GM23338 (cell line): ENCODE measurements around the gene RPL3. TPM values are rescaled to one million over a fixed set of nuclear protein-coding genes. Genes with fewer than 3 reads are reported as not detected.

ENCODE experiments used
- ATAC-seq: fragments of 200-7000 bp; cut with Tn5 transposase; 3 replicates; pipeline ENCODE4 v1.9.1; 2020
- DNase-seq: peaks from one replicate; pipeline ENCODE4 v3.0.0-alpha.2; 2015; ENCODE audit warnings: low spot score
- H2AFZ ChIP-seq: fragments of 200-600 bp; sonication (generic); 2 replicates; pipeline ENCODE4 v1.8.0; 2016; ENCODE audit warnings: antibody characterized with exemption, mild to moderate bottlenecking, moderate library complexity
- H3F3A ChIP-seq: fragments of 200-600 bp; sonication (generic); replicated peaks from 2 replicates; pipeline ENCODE4 v1.8.0; 2017; ENCODE audit warnings: antibody characterized with exemption, mixed run types, low read depth
- H3K27ac ChIP-seq: fragments of 200-600 bp; sonication (generic); 2 replicates; pipeline ENCODE4 v1.6.1; 2016; ENCODE audit warnings: low read depth
- H3K27me3 ChIP-seq: fragments of 200-600 bp; sonication (generic); 2 replicates; pipeline ENCODE4 v1.8.0; 2016; ENCODE audit warnings: mild to moderate bottlenecking, mixed run types, moderate library complexity; ENCODE audit not compliant: insufficient read depth
- H3K36me3 ChIP-seq: fragments of 200-600 bp; sonication (generic); 2 replicates; pipeline ENCODE4 v1.8.0; 2016; ENCODE audit warnings: mild to moderate bottlenecking; ENCODE audit not compliant: insufficient read depth
- H3K4me1 ChIP-seq: fragments of 200-600 bp; sonication (generic); 2 replicates; pipeline ENCODE4 v1.8.0; 2016; ENCODE audit warnings: mild to moderate bottlenecking, moderate library complexity; ENCODE audit not compliant: insufficient read depth
- H3K4me2 ChIP-seq: fragments of 200-600 bp; sonication (generic); 2 replicates; pipeline ENCODE4 v1.7.1; 2017; ENCODE audit warnings: mixed run types
- H3K4me3 ChIP-seq: fragments of 200-600 bp; sonication (generic); 2 replicates; pipeline ENCODE4 v1.6.1; 2016; ENCODE audit warnings: mixed run types
- H3K79me2 ChIP-seq: fragments of 200-600 bp; sonication (generic); replicated peaks from 2 replicates; pipeline ENCODE4 v1.8.0; 2017; ENCODE audit warnings: mild to moderate bottlenecking; ENCODE audit not compliant: insufficient read depth
- H3K9me2 ChIP-seq: fragments of 200-600 bp; sonication (generic); 2 replicates; pipeline ENCODE4 v1.8.0; 2017; ENCODE audit not compliant: insufficient read depth
- H4K20me1 ChIP-seq: fragments of 200-600 bp; sonication (generic); replicated peaks from 2 replicates; pipeline ENCODE4 v1.8.0; 2017; ENCODE audit warnings: mild to moderate bottlenecking; ENCODE audit not compliant: insufficient read depth
- H3K27ac Mint-ChIP-seq: 2 replicates; pipeline ENCODE4 v1.8.0; 2020; ENCODE audit warnings: inconsistent platforms, mild to moderate bottlenecking, moderate library complexity, mixed read lengths
- H3K27me3 Mint-ChIP-seq: 3 replicates; pipeline ENCODE4 v1.8.0; 2022; ENCODE audit warnings: low read depth, mild to moderate bottlenecking, moderate library complexity, mixed read lengths, inconsistent platforms; ENCODE audit not compliant: insufficient read depth, poor library complexity
- H3K36me3 Mint-ChIP-seq: 3 replicates; pipeline ENCODE4 v1.8.0; 2021; ENCODE audit warnings: low read depth, mild to moderate bottlenecking, inconsistent platforms, moderate library complexity, mixed read lengths
- H3K4me1 Mint-ChIP-seq: 3 replicates; pipeline ENCODE4 v1.8.0; 2020; ENCODE audit warnings: mild to moderate bottlenecking, inconsistent platforms, mixed read lengths
- H3K4me3 Mint-ChIP-seq: 3 replicates; pipeline ENCODE4 v1.8.0; 2021; ENCODE audit warnings: moderate library complexity, mild to moderate bottlenecking, inconsistent platforms, mixed read lengths
- H3K9me3 Mint-ChIP-seq: 3 replicates; pipeline ENCODE4 v1.8.0; 2020; ENCODE audit warnings: moderate library complexity, mild to moderate bottlenecking, inconsistent platforms, mixed read lengths
- CREB1 ChIP-seq: fragments of 250-450 bp; sonication (Bioruptor Pico); IDR thresholded peaks from 2 replicates; pipeline ENCODE4 v1.5.0; 2020; ENCODE audit warnings: low read depth, mild to moderate bottlenecking, moderate library complexity
- EZH2 ChIP-seq: fragments of 200-600 bp; sonication (generic); IDR thresholded peaks from one replicate; pipeline ENCODE4 v1.8.0; 2017; ENCODE audit warnings: antibody characterized with exemption, mild to moderate bottlenecking, low read depth; ENCODE audit not compliant: unreplicated experiment
- EZH2phosphoT487 ChIP-seq: fragments of 200-600 bp; sonication (generic); IDR thresholded peaks from one replicate; pipeline ENCODE4 v1.8.1; 2018; ENCODE audit warnings: antibody characterized with exemption; ENCODE audit not compliant: unreplicated experiment
- JUNB ChIP-seq: IDR thresholded peaks from one replicate; pipeline ENCODE4 v1.6.1; 2016; ENCODE audit warnings: antibody characterized with exemption; ENCODE audit not compliant: unreplicated experiment
- NANOG ChIP-seq: IDR thresholded peaks from 2 replicates; pipeline ENCODE4 v1.6.1; 2016; ENCODE audit warnings: antibody characterized with exemption, borderline replicate concordance
- POLR2AphosphoS5 ChIP-seq: IDR thresholded peaks from 2 replicates; pipeline ENCODE4 v1.6.1; 2016; ENCODE audit warnings: antibody characterized with exemption, low read depth
- STAT1 ChIP-seq: IDR thresholded peaks from one replicate; pipeline ENCODE4 v1.6.1; 2016; ENCODE audit warnings: antibody characterized with exemption; ENCODE audit not compliant: unreplicated experiment
- ZNF114 ChIP-seq: fragments of 250-450 bp; sonication (Bioruptor Pico); IDR thresholded peaks from 2 replicates; pipeline ENCODE4 v1.5.0; 2020; ENCODE audit warnings: mild to moderate bottlenecking, moderate library complexity
- ZNF331 ChIP-seq: fragments of 250-450 bp; sonication (Bioruptor Pico); IDR thresholded peaks from 2 replicates; pipeline ENCODE4 v1.5.0; 2020; ENCODE audit warnings: low read depth, mild to moderate bottlenecking, moderate library complexity
- polyA plus RNA-seq: library from polyadenylated mRNA; unstranded; fragments of >200 nt; fragmentation: Nextera tagmentation; extraction: Ambion mirVana; gene quantifications from 2 replicates; pipeline ENCODE4 v1.2.1, GENCODE V29; 2016
- total RNA-seq: library from RNA; depleted of rRNA; stranded (reverse); fragments of >200 nt; shearing (Covaris generic); gene quantifications from 2 replicates; pipeline ENCODE4 v1.2.3, GENCODE V29; 2014
- TF ChIP-seq, protein P1 (sequence below): fragments of 250-450 bp; sonication (Bioruptor Pico); IDR thresholded peaks from 2 replicates; pipeline ENCODE4 v1.5.0; 2020; ENCODE audit warnings: mild to moderate bottlenecking, moderate library complexity
- TF ChIP-seq, protein P2 (sequence below): IDR thresholded peaks from one replicate; pipeline ENCODE4 v1.6.1; 2018; ENCODE audit warnings: antibody characterized with exemption; ENCODE audit not compliant: unreplicated experiment
- TF ChIP-seq, protein P3 (sequence below), 2 experiments: fragments of 200-600 bp in 1 of 2; sonication (generic) in 1 of 2; conservative IDR thresholded peaks; 2 replicates each; pipeline versions ENCODE4 v1.5.1 to v1.6.1; 2016 to 2017; ENCODE audit warnings: antibody characterized with exemption in 2 of 2, low read depth in 2 of 2, mild to moderate bottlenecking in 2 of 2, moderate library complexity in 1 of 2
- TF ChIP-seq, protein P4 (sequence below): IDR thresholded peaks from 2 replicates; pipeline ENCODE4 v1.6.1; 2016; ENCODE audit warnings: antibody characterized with exemption

The RPL3 gene
- total and polyA plus RNA-seq, 2 experiments from 2014 or later = 1,983 to 3,244 TPM

DNA sequence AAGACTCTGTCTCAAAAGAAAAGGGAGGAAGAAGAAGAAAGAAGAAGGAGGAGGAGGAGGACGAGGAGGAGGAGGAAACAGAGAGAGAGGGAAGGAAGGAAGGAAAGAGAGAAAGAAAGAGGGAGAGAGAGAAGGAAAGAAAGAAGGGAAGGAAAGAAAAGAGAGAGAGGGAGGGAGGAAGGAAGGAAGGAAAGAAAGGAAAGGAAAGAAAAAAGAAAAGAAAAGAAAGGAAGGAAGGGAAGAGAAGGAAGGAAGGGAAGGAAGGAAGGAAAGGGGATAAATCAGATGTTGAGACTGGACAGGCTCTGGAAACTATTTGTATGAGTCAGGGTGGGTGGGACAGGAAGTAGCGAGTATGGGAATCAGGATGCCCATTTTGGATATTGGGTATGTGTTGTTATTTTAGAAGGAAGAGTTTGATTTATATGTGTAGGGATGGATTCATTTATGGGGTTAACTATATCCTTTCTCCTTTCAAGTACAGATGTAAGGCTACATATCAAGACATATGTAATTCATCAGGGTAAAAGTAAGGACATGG is 6.0 kb upstream of the RPL3 start:
- H3K9me3 Mint-ChIP-seq = no peaks in the 10 kb centered on the region
- Histone ChIP-seq H3K4me2 (no peak overlapping the region), H3K4me3 (no peak overlapping the region), H3K27me3 (no peaks in the 10 kb centered on the region), H3K9me2 (no peaks in the 10 kb centered on the region), H3K4me1 (no peaks in the 10 kb centered on the region), H3K27ac (no peak overlapping the region), H3F3A (peaks cover 3% of the 10 kb centered on the region), H3K36me3 (no peaks in the 10 kb centered on the region), H2AFZ (no peak overlapping the region), H3K79me2 (no peaks in the 10 kb centered on the region), H4K20me1 (no peaks in the 10 kb centered on the region)
- no peak overlapping the region for H3K27ac Mint-ChIP-seq
- peaks cover 3% of the 10 kb centered on the region; the same call in 1 of the 3 replicates for H3K4me1 Mint-ChIP-seq
- H3K27me3 Mint-ChIP-seq = peaks cover 15% of the 10 kb centered on the region
- DNase-seq (no peak), ATAC-seq (no peak)
- H3K36me3 Mint-ChIP-seq = no peaks in the 10 kb centered on the region
- no peak overlapping the region for H3K4me3 Mint-ChIP-seq
- TF ChIP-seq, protein P1, sequence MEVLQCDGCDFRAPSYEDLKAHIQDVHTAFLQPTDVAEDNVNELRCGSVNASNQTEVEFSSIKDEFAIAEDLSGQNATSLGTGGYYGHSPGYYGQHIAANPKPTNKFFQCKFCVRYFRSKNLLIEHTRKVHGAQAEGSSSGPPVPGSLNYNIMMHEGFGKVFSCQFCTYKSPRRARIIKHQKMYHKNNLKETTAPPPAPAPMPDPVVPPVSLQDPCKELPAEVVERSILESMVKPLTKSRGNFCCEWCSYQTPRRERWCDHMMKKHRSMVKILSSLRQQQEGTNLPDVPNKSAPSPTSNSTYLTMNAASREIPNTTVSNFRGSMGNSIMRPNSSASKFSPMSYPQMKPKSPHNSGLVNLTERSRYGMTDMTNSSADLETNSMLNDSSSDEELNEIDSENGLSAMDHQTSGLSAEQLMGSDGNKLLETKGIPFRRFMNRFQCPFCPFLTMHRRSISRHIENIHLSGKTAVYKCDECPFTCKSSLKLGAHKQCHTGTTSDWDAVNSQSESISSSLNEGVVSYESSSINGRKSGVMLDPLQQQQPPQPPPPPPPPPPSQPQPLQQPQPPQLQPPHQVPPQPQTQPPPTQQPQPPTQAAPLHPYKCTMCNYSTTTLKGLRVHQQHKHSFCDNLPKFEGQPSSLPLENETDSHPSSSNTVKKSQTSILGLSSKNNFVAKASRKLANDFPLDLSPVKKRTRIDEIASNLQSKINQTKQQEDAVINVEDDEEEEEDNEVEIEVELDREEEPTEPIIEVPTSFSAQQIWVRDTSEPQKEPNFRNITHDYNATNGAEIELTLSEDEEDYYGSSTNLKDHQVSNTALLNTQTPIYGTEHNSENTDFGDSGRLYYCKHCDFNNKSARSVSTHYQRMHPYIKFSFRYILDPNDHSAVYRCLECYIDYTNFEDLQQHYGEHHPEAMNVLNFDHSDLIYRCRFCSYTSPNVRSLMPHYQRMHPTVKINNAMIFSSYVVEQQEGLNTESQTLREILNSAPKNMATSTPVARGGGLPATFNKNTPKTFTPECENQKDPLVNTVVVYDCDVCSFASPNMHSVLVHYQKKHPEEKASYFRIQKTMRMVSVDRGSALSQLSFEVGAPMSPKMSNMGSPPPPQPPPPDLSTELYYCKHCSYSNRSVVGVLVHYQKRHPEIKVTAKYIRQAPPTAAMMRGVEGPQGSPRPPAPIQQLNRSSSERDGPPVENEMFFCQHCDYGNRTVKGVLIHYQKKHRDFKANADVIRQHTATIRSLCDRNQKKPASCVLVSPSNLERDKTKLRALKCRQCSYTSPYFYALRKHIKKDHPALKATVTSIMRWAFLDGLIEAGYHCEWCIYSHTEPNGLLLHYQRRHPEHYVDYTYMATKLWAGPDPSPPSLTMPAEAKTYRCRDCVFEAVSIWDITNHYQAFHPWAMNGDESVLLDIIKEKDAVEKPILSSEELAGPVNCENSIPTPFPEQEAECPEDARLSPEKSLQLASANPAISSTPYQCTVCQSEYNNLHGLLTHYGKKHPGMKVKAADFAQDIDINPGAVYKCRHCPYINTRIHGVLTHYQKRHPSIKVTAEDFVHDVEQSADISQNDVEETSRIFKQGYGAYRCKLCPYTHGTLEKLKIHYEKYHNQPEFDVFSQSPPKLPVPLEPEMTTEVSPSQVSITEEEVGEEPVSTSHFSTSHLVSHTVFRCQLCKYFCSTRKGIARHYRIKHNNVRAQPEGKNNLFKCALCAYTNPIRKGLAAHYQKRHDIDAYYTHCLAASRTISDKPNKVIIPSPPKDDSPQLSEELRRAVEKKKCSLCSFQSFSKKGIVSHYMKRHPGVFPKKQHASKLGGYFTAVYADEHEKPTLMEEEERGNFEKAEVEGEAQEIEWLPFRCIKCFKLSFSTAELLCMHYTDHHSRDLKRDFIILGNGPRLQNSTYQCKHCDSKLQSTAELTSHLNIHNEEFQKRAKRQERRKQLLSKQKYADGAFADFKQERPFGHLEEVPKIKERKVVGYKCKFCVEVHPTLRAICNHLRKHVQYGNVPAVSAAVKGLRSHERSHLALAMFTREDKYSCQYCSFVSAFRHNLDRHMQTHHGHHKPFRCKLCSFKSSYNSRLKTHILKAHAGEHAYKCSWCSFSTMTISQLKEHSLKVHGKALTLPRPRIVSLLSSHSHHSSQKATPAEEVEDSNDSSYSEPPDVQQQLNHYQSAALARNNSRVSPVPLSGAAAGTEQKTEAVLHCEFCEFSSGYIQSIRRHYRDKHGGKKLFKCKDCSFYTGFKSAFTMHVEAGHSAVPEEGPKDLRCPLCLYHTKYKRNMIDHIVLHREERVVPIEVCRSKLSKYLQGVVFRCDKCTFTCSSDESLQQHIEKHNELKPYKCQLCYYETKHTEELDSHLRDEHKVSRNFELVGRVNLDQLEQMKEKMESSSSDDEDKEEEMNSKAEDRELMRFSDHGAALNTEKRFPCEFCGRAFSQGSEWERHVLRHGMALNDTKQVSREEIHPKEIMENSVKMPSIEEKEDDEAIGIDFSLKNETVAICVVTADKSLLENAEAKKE (CRISPR knock-in tag) = no peak
- TF ChIP-seq EZH2phosphoT487 (no peak), NANOG (no peak), ZNF331 (CRISPR knock-in tag) (no peak), POLR2AphosphoS5 (no peak), CREB1 (no peak), JUNB (no peak), EZH2 (no peak), ZNF114 (CRISPR knock-in tag) (no peak), STAT1 (no peak)
- TF ChIP-seq, protein P2, sequence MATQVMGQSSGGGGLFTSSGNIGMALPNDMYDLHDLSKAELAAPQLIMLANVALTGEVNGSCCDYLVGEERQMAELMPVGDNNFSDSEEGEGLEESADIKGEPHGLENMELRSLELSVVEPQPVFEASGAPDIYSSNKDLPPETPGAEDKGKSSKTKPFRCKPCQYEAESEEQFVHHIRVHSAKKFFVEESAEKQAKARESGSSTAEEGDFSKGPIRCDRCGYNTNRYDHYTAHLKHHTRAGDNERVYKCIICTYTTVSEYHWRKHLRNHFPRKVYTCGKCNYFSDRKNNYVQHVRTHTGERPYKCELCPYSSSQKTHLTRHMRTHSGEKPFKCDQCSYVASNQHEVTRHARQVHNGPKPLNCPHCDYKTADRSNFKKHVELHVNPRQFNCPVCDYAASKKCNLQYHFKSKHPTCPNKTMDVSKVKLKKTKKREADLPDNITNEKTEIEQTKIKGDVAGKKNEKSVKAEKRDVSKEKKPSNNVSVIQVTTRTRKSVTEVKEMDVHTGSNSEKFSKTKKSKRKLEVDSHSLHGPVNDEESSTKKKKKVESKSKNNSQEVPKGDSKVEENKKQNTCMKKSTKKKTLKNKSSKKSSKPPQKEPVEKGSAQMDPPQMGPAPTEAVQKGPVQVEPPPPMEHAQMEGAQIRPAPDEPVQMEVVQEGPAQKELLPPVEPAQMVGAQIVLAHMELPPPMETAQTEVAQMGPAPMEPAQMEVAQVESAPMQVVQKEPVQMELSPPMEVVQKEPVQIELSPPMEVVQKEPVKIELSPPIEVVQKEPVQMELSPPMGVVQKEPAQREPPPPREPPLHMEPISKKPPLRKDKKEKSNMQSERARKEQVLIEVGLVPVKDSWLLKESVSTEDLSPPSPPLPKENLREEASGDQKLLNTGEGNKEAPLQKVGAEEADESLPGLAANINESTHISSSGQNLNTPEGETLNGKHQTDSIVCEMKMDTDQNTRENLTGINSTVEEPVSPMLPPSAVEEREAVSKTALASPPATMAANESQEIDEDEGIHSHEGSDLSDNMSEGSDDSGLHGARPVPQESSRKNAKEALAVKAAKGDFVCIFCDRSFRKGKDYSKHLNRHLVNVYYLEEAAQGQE = no peak
- TF ChIP-seq, protein P3, sequence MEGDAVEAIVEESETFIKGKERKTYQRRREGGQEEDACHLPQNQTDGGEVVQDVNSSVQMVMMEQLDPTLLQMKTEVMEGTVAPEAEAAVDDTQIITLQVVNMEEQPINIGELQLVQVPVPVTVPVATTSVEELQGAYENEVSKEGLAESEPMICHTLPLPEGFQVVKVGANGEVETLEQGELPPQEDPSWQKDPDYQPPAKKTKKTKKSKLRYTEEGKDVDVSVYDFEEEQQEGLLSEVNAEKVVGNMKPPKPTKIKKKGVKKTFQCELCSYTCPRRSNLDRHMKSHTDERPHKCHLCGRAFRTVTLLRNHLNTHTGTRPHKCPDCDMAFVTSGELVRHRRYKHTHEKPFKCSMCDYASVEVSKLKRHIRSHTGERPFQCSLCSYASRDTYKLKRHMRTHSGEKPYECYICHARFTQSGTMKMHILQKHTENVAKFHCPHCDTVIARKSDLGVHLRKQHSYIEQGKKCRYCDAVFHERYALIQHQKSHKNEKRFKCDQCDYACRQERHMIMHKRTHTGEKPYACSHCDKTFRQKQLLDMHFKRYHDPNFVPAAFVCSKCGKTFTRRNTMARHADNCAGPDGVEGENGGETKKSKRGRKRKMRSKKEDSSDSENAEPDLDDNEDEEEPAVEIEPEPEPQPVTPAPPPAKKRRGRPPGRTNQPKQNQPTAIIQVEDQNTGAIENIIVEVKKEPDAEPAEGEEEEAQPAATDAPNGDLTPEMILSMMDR (conservative IDR thresholded peaks at IDR 0.05; ENCODE audit: low read depth in 2 of 2) = no peak
- TF ChIP-seq, protein P4, sequence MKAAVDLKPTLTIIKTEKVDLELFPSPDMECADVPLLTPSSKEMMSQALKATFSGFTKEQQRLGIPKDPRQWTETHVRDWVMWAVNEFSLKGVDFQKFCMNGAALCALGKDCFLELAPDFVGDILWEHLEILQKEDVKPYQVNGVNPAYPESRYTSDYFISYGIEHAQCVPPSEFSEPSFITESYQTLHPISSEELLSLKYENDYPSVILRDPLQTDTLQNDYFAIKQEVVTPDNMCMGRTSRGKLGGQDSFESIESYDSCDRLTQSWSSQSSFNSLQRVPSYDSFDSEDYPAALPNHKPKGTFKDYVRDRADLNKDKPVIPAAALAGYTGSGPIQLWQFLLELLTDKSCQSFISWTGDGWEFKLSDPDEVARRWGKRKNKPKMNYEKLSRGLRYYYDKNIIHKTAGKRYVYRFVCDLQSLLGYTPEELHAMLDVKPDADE = no peak
